Transverse colon (tissue), 4 donors: Measurements from ENCODE around the gene UPP1.
A peak's percentile ranks its signal among the peaks of the same experiment; 100 is the strongest.

ENCODE experiments used
- CTCF ChIP-seq, 5 experiments: fragments of 200-600 bp in 3 of 5; fragments of 450-650 bp in 2 of 5; sonication (generic) in 3 of 5; IDR thresholded peaks; 1 replicate in 2 of 5; 2 replicates in 3 of 5; pipeline ENCODE4 v1.5.1; 2016 to 2017; ENCODE audit warnings: antibody characterized with exemption in 5 of 5, inconsistent platforms in 3 of 5, mild to moderate bottlenecking in 2 of 5, moderate library complexity in 1 of 5
- EP300 ChIP-seq: sonication (generic); formaldehyde crosslinking; IDR thresholded peaks from one replicate; pipeline ENCODE4 v1.6.1; 2017; ENCODE audit warnings: antibody characterized with exemption, low read depth
- POLR2AphosphoS5 ChIP-seq, 3 donors: sonication (generic); formaldehyde crosslinking; IDR thresholded peaks; one replicate each; pipeline ENCODE4 v1.6.1; 2016; ENCODE audit warnings: antibody characterized with exemption in 3 of 3

DNA sequence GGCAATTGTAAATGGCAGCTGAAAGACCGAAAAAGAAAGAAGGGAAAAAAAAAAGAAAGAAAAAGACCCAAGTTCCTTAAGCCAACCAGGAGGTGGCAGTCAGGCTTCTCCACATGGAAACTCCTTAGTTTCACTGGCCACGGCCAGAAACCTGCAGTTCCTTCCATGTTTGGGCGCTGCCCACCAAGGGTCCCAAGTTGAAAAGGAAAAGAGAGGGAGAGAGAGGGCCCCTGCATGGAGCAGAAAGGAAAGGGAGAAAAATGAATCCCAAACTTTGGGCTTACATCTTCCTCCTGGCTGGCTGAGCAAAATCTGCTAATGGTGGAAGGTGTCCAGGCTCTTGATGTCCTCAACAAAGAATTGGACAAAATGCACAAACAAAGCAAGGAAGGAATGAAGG lies 50.4 kb downstream of the UPP1 start:
- TF ChIP-seq POLR2AphosphoS5 (IDR thresholded peaks at IDR 0.05), result no peak
- TF ChIP-seq CTCF (IDR thresholded peaks at IDR 0.05), result peak in 4 of 5 experiments; percentile 27 to 44 (median 38)
- TF ChIP-seq EP300, result no peak
